ENCODE data around the gene SPNS1.
"Not testable (repeated sequence)": the region's sequence is repeated elsewhere in the genome, so short reads cannot be mapped to it uniquely, and the experiment has no call there.

SPNS1 gene, protein sequence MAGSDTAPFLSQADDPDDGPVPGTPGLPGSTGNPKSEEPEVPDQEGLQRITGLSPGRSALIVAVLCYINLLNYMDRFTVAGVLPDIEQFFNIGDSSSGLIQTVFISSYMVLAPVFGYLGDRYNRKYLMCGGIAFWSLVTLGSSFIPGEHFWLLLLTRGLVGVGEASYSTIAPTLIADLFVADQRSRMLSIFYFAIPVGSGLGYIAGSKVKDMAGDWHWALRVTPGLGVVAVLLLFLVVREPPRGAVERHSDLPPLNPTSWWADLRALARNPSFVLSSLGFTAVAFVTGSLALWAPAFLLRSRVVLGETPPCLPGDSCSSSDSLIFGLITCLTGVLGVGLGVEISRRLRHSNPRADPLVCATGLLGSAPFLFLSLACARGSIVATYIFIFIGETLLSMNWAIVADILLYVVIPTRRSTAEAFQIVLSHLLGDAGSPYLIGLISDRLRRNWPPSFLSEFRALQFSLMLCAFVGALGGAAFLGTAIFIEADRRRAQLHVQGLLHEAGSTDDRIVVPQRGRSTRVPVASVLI

DNA sequence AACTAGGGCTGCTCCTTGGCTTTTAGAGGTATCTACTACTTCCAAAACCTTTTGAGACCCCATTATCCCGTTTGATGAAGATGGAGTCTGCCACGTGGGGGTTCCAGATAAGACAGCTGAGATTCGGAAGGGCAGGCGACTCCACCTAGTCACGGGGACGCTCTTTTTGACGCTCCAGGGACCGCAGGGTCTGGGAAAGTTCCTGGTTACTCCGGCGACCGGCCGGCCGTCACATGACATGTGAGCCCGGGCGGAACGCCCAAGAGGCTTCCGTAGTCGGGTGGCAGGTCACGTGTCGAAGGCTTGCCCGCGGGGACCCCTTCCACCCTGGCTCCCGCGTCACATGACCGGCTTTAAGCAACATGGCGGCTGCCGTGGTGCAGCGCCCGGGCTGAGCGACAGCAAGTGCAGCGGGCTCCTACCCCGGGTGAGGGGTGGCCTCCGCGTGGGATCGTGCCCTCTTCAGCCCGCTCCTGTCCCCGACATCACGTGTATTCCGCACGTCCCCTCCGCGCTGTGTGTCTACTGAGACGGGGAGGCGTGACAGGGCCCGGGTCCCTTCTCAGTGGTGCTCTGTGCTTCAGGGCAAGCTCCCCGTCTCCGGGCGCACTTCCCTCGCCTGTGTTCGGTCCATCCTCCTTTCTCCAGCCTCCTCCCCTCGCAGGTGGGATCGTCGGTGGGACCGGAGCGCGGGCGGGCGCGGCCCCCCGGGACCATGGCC is at the start of gene SPNS1:
Gene SPNS1 (plus strand): TSS at position 342 of the 721 bp plus-strand sequence. CDS start 374 bp downstream, at position 716.
- peak; percentile 93 for DNase-seq

DNA sequence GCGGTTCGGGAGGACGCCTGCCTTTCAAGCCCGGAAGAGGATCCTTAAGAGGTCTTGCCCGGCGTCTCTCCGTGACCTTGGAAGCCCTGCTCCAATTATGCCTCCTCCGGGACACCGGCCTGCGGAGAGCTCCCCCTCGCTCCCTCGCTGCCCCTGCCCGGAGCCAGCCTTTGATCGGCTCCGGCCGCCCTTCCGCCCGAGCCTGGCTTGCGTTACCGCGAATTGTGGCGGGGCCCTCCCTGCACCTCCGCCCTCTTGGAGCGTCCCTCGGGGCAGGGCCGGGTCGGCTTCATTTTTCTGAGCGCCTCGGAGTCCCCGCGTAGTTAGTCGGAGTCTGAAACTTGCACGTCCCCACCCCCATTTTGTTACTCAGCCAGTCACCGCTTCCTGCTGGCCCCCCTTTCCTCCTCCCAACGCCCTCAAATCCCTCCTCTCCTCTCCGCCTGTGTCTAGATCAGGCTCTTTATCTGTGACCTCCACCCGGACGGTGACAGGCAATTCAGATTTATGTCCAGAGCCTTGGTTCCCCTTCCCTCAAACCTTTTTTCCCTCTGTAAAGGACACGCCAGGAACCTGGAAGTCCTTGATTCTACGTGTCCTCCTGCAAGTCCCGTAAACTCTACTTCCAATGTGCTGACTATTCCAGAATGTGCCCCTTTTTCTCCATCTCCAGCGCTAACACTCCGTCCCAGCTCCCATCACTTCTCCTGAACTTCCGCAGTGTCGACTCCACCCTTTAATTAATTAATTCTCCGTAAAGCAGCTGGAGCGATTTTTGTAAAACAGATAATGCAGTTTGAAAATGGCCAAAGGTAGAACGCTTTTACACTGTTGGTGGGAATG is 49.0 kb upstream of the SPNS1 start:
- DNase-seq = peak; percentile 84

GRCh38 chr16:28926284-28926683 is 48.3 kb upstream of the SPNS1 start:
- not testable (repeated sequence) for DNase-seq

DNA sequence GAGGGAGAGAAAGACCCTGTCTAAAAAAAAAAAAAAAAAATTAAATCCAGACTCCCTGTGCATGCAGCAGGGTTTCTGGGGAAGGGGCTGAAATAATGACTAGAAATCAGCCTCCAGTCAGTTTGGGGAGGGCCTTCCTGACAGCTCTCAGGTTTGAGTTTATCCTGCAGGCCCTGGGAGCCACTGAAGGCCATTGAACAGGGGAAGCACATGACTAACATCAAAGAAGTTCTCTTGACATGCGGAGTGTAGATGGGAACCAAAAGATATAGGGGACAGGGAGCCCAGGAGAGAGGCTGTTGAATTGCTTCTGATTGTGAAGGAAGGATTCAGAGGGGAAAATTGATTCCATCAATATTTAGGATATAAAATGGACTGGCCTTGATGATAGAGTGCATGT is 46.8 kb upstream of the SPNS1 start:
- DNase-seq = no peak

- no peak for DNase-seq
Measured at GRCh38 chr16:28930203-28930602, 44.4 kb upstream of the SPNS1 start.

- no peak for DNase-seq
Measured at GRCh38 chr16:28930652-28931051, 43.9 kb upstream of the SPNS1 start.

DNA sequence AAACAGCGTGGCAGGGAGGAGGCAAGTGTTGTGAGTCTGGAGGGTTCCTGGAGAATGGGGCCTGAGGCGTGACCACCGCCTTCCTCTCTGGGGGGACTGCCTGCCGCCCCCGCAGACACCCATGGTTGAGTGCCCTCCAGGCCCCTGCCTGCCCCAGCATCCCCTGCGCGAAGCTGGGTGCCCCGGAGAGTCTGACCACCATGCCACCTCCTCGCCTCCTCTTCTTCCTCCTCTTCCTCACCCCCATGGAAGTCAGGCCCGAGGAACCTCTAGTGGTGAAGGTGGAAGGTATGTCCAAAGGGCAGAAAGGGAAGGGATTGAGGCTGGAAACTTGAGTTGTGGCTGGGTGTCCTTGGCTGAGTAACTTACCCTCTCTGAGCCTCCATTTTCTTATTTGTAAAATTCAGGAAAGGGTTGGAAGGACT is 42.8 kb upstream of the SPNS1 start, which contains the start of gene CD19:
Gene CD19 (plus strand): TSS at position 171 of the 425 bp plus-strand sequence. CDS start 30 bp downstream, at position 201.
- no peak for DNase-seq

DNA sequence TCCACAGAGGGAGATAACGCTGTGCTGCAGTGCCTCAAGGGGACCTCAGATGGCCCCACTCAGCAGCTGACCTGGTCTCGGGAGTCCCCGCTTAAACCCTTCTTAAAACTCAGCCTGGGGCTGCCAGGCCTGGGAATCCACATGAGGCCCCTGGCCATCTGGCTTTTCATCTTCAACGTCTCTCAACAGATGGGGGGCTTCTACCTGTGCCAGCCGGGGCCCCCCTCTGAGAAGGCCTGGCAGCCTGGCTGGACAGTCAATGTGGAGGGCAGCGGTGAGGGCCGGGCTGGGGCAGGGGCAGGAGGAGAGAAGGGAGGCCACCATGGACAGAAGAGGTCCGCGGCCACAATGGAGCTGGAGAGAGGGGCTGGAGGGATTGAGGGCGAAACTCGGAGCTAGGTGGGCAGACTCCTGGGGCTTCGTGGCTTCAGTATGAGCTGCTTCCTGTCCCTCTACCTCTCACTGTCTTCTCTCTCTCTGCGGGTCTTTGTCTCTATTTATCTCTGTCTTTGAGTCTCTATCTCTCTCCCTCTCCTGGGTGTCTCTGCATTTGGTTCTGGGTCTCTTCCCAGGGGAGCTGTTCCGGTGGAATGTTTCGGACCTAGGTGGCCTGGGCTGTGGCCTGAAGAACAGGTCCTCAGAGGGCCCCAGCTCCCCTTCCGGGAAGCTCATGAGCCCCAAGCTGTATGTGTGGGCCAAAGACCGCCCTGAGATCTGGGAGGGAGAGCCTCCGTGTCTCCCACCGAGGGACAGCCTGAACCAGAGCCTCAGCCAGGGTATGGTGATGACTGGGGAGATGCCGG is 42.0 kb upstream of the SPNS1 start:
- DNase-seq = no peak

GRCh38 chr16:28933171-28933570 is 41.4 kb upstream of the SPNS1 start:
- DNase-seq = no peak

DNA sequence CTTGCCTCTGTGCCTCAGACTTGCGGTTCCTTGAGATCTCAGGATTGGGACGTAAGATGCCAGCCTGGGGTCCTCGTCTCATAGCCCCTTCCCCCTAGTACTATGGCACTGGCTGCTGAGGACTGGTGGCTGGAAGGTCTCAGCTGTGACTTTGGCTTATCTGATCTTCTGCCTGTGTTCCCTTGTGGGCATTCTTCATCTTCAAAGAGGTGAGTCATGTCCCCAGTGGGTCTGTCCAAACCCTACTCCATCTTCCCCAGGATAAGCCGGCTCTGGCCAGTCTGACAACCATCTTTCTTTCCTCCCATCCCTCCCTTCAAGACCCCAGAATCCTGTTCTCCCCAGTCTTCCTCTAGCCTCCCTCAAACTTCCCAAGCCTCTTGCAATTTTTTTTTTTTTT is 39.2 kb upstream of the SPNS1 start:
- no peak for DNase-seq

DNA sequence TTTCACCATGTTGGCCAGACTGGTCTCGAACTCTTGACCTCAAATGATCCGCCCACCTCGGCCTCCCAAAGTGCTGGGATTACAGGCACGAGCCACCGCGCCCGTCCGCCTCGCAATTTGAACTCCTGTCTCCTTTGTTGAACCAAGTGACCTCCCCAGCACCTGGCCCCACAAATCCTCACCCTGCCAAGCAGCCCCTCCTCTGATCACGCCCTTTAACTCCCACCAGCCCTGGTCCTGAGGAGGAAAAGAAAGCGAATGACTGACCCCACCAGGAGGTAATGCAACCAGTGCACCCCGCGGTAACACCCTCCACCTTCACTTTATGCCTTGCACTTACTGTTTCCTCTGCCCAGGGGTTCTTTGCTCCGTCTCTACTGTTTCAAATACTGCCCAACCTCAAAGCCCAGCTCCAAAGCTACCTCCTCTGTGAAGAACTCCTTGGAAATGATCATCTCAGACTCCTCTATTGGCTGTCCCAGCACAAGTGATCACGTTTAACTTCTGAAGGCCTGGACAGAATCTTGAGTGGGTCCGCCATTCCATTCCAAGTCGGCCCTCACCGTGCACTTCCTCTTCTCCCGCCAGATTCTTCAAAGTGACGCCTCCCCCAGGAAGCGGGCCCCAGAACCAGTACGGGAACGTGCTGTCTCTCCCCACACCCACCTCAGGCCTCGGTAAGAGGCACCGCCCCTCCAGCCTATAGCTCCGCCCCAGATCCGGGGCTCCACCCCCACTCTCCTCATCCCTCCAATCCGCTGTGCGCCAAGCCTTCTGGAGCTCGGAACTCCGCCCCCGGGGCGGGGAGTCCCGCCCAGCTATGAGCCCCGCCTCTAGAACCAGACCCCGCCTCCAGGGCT is 38.4 kb upstream of the SPNS1 start:
- DNase-seq = peak; percentile 89

DNA sequence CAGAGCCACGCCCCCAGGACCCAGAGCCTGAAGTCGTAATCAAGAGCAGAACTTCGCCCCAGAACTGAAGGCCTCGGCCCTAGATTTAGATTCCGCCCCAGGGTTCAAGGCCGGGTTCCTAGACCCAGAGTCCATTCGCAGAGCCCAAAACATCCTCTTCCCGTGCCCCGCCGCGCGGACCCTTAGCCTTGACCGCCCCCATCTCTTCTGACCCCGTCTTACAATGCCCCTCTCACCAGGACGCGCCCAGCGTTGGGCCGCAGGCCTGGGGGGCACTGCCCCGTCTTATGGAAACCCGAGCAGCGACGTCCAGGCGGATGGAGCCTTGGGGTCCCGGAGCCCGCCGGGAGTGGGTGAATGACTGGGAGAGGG is 37.8 kb upstream of the SPNS1 start:
- no peak for DNase-seq

DNA sequence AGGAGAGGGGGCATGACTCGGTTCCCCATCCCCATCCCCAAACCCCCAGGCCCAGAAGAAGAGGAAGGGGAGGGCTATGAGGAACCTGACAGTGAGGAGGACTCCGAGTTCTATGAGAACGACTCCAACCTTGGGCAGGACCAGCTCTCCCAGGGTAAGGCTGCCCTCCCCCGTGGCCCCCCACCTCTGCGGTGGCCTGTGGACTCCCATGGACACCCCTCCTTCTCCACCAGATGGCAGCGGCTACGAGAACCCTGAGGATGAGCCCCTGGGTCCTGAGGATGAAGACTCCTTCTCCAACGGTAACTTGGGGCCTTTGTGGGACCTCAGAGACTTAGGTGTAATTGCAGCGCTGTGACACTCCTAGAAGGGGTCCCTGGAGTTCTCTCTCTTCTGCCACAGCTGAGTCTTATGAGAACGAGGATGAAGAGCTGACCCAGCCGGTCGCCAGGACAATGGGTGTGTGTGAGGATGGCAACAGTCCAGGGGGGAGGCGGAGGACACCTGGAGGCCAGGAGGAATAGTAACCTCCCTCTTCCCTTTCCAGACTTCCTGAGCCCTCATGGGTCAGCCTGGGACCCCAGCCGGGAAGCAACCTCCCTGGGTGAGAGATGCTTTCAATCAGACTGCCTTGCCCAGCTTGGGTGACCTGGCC is 37.2 kb upstream of the SPNS1 start:
- no peak for DNase-seq

DNA sequence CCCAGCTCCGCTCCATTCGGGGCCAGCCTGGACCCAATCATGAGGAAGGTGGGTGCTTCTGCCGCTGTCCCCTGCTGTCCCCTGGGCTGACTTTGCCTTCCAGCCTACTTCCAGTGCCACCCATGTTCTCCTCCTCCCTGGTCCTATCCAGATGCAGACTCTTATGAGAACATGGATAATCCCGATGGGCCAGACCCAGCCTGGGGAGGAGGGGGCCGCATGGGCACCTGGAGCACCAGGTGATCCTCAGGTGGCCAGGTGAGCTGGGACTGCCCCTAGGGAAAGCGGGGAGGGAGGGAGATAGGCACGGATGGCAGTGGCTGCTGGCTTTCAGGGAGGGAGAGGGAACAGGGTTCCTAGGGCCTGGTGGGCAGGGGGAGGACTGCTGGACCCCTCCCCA is 35.9 kb upstream of the SPNS1 start:
- DNase-seq = no peak

DNA sequence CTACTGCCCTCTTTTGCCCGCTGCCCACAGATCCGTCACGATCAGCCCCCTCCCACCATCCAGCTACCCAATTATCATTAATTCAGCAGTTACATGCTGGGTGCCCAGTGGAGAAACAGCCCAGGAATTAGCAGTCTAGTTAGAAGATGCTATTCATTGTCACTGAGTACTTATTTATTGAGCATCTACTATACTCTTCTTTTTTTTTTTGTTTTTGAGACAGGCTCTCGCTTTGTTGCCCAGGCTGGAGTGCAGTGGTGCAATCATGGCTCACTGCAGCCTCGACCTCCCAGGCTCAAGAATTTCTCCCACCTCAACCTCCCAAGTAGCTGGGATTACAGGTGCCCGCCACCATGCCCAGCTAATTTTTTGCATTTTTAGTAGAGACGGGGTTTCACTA is 34.8 kb upstream of the SPNS1 start:
- not testable (repeated sequence) for DNase-seq

DNA sequence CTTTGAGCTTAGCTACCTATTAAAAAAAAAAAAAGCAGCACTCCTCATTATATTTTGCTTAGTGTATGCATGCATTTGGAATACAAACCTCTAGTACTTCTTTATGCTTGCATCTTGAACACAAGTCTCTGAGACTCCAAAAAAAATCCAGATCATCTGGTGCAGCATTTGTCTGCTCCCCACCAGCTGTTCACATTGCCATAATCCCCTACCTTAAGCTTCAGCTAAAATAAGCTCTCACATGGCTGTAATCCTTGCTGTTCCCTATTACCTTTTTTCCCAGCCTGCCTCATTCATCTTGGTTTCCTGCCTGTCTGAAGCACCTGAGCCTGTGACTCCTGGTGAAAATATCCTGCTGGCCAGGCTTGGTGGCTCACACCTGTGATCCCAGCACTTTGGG is 31.3 kb upstream of the SPNS1 start:
- no peak for DNase-seq

DNA sequence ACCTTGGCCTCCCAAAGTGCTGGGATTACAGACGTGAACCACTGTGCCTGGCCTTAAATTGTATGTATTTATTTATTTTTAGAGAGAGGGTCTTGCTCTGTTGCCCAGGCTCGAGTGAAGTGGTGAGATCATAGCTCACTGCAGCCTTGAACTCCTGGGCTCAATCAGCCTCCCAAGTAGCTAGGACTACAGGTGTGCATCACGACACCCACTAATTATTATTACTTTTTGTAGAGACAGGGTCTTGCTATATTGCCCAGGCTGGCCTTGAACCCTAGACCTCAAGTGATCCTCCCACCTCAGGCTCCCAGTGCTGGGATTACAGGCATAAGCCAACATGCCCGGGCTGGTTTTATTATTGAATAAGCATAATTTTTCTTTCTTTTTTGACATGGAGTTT is 27.9 kb upstream of the SPNS1 start:
- no peak for DNase-seq

- DNase-seq = peak; percentile 100
Measured at GRCh38 chr16:28950648-28951409, 23.7 kb upstream of the SPNS1 start, which contains the start of gene NFATC2IP. Gene NFATC2IP, plus strand, starts transcription at chr16:28950937. Its CDS starts 75 bp downstream, at chr16:28951012.

GRCh38 chr16:28951410-28951943 is 23.1 kb upstream of the SPNS1 start:
- no peak for DNase-seq

Measured in CD4-positive, alpha-beta T cell treated with Interleukin-12 subunit alpha and Interleukin-12 subunit beta, for 1 hour (primary cell).